Measurements from ENCODE around the gene TIMP2.

DNA sequence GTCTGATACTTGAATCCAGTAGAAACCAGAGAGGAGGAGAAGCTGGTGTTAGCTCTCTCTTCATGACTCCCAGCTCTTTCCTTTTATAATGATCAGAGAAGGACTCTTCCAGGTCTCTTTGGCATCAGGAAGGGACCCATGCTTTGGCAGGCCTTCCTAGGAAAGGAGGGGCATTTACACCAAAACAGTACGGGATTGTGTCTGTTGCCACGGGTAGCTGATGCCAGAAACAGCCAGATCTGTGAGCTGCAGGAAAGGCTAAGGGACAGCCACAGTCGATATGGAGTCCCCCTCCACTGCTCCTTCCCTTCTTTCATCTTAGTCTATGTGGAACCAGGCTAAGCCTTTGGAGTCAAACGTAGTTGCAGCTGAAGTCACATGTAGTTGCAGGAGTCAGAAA is 31.5 kb downstream of the TIMP2 start:
- TF ChIP-seq, protein P1, sequence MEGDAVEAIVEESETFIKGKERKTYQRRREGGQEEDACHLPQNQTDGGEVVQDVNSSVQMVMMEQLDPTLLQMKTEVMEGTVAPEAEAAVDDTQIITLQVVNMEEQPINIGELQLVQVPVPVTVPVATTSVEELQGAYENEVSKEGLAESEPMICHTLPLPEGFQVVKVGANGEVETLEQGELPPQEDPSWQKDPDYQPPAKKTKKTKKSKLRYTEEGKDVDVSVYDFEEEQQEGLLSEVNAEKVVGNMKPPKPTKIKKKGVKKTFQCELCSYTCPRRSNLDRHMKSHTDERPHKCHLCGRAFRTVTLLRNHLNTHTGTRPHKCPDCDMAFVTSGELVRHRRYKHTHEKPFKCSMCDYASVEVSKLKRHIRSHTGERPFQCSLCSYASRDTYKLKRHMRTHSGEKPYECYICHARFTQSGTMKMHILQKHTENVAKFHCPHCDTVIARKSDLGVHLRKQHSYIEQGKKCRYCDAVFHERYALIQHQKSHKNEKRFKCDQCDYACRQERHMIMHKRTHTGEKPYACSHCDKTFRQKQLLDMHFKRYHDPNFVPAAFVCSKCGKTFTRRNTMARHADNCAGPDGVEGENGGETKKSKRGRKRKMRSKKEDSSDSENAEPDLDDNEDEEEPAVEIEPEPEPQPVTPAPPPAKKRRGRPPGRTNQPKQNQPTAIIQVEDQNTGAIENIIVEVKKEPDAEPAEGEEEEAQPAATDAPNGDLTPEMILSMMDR (IDR thresholded peaks at IDR 0.05) = no peak
- TF ChIP-seq POLR2A (IDR thresholded peaks at IDR 0.05) (no peak), EP300 (IDR thresholded peaks at IDR 0.05; ENCODE audit: low read depth) (no peak)
